GM23338 (cell line): ENCODE measurements around the gene HTT. TPM values are rescaled to one million over a fixed set of nuclear protein-coding genes. Genes with fewer than 3 reads are reported as not detected.

Experiments used
- ATAC-seq: fragments of 200-7000 bp; cut with Tn5 transposase; 3 replicates; pipeline ENCODE4 v1.9.1; 2020
- DNase-seq: peaks from one replicate; pipeline ENCODE4 v3.0.0-alpha.2; 2015; ENCODE audit warnings: low spot score
- H2AFZ ChIP-seq: fragments of 200-600 bp; sonication (generic); 2 replicates; pipeline ENCODE4 v1.8.0; 2016; ENCODE audit warnings: antibody characterized with exemption, mild to moderate bottlenecking, moderate library complexity
- H3F3A ChIP-seq: fragments of 200-600 bp; sonication (generic); replicated peaks from 2 replicates; pipeline ENCODE4 v1.8.0; 2017; ENCODE audit warnings: antibody characterized with exemption, mixed run types, low read depth
- H3K27ac ChIP-seq: fragments of 200-600 bp; sonication (generic); 2 replicates; pipeline ENCODE4 v1.6.1; 2016; ENCODE audit warnings: low read depth
- H3K27me3 ChIP-seq: fragments of 200-600 bp; sonication (generic); 2 replicates; pipeline ENCODE4 v1.8.0; 2016; ENCODE audit warnings: mild to moderate bottlenecking, mixed run types, moderate library complexity; ENCODE audit not compliant: insufficient read depth
- H3K36me3 ChIP-seq: fragments of 200-600 bp; sonication (generic); 2 replicates; pipeline ENCODE4 v1.8.0; 2016; ENCODE audit warnings: mild to moderate bottlenecking; ENCODE audit not compliant: insufficient read depth
- H3K4me1 ChIP-seq: fragments of 200-600 bp; sonication (generic); 2 replicates; pipeline ENCODE4 v1.8.0; 2016; ENCODE audit warnings: mild to moderate bottlenecking, moderate library complexity; ENCODE audit not compliant: insufficient read depth
- H3K4me2 ChIP-seq: fragments of 200-600 bp; sonication (generic); 2 replicates; pipeline ENCODE4 v1.7.1; 2017; ENCODE audit warnings: mixed run types
- H3K4me3 ChIP-seq: fragments of 200-600 bp; sonication (generic); 2 replicates; pipeline ENCODE4 v1.6.1; 2016; ENCODE audit warnings: mixed run types
- H3K79me2 ChIP-seq: fragments of 200-600 bp; sonication (generic); replicated peaks from 2 replicates; pipeline ENCODE4 v1.8.0; 2017; ENCODE audit warnings: mild to moderate bottlenecking; ENCODE audit not compliant: insufficient read depth
- H3K9me2 ChIP-seq: fragments of 200-600 bp; sonication (generic); 2 replicates; pipeline ENCODE4 v1.8.0; 2017; ENCODE audit not compliant: insufficient read depth
- H4K20me1 ChIP-seq: fragments of 200-600 bp; sonication (generic); replicated peaks from 2 replicates; pipeline ENCODE4 v1.8.0; 2017; ENCODE audit warnings: mild to moderate bottlenecking; ENCODE audit not compliant: insufficient read depth
- H3K27ac Mint-ChIP-seq: 2 replicates; pipeline ENCODE4 v1.8.0; 2020; ENCODE audit warnings: inconsistent platforms, mild to moderate bottlenecking, moderate library complexity, mixed read lengths
- H3K27me3 Mint-ChIP-seq: 3 replicates; pipeline ENCODE4 v1.8.0; 2022; ENCODE audit warnings: low read depth, mild to moderate bottlenecking, moderate library complexity, mixed read lengths, inconsistent platforms; ENCODE audit not compliant: insufficient read depth, poor library complexity
- H3K36me3 Mint-ChIP-seq: 3 replicates; pipeline ENCODE4 v1.8.0; 2021; ENCODE audit warnings: low read depth, mild to moderate bottlenecking, inconsistent platforms, moderate library complexity, mixed read lengths
- H3K4me1 Mint-ChIP-seq: 3 replicates; pipeline ENCODE4 v1.8.0; 2020; ENCODE audit warnings: mild to moderate bottlenecking, inconsistent platforms, mixed read lengths
- H3K4me3 Mint-ChIP-seq: 3 replicates; pipeline ENCODE4 v1.8.0; 2021; ENCODE audit warnings: moderate library complexity, mild to moderate bottlenecking, inconsistent platforms, mixed read lengths
- H3K9me3 Mint-ChIP-seq: 3 replicates; pipeline ENCODE4 v1.8.0; 2020; ENCODE audit warnings: moderate library complexity, mild to moderate bottlenecking, inconsistent platforms, mixed read lengths
- CREB1 ChIP-seq: fragments of 250-450 bp; sonication (Bioruptor Pico); IDR thresholded peaks from 2 replicates; pipeline ENCODE4 v1.5.0; 2020; ENCODE audit warnings: low read depth, mild to moderate bottlenecking, moderate library complexity
- CTCF ChIP-seq, 2 experiments: fragments of 200-600 bp in 1 of 2; sonication (generic) in 1 of 2; conservative IDR thresholded peaks; 2 replicates each; pipeline versions ENCODE4 v1.5.1 to v1.6.1; 2016 to 2017; ENCODE audit warnings: antibody characterized with exemption in 2 of 2, low read depth in 2 of 2, mild to moderate bottlenecking in 2 of 2, moderate library complexity in 1 of 2
- EZH2 ChIP-seq: fragments of 200-600 bp; sonication (generic); IDR thresholded peaks from one replicate; pipeline ENCODE4 v1.8.0; 2017; ENCODE audit warnings: antibody characterized with exemption, mild to moderate bottlenecking, low read depth; ENCODE audit not compliant: unreplicated experiment
- EZH2phosphoT487 ChIP-seq: fragments of 200-600 bp; sonication (generic); IDR thresholded peaks from one replicate; pipeline ENCODE4 v1.8.1; 2018; ENCODE audit warnings: antibody characterized with exemption; ENCODE audit not compliant: unreplicated experiment
- JUNB ChIP-seq: IDR thresholded peaks from one replicate; pipeline ENCODE4 v1.6.1; 2016; ENCODE audit warnings: antibody characterized with exemption; ENCODE audit not compliant: unreplicated experiment
- NANOG ChIP-seq: IDR thresholded peaks from 2 replicates; pipeline ENCODE4 v1.6.1; 2016; ENCODE audit warnings: antibody characterized with exemption, borderline replicate concordance
- POLR2AphosphoS5 ChIP-seq: IDR thresholded peaks from 2 replicates; pipeline ENCODE4 v1.6.1; 2016; ENCODE audit warnings: antibody characterized with exemption, low read depth
- REST ChIP-seq: IDR thresholded peaks from one replicate; pipeline ENCODE4 v1.6.1; 2018; ENCODE audit warnings: antibody characterized with exemption; ENCODE audit not compliant: unreplicated experiment
- STAT1 ChIP-seq: IDR thresholded peaks from one replicate; pipeline ENCODE4 v1.6.1; 2016; ENCODE audit warnings: antibody characterized with exemption; ENCODE audit not compliant: unreplicated experiment
- ZNF114 ChIP-seq: fragments of 250-450 bp; sonication (Bioruptor Pico); IDR thresholded peaks from 2 replicates; pipeline ENCODE4 v1.5.0; 2020; ENCODE audit warnings: mild to moderate bottlenecking, moderate library complexity
- polyA plus RNA-seq: library from polyadenylated mRNA; unstranded; fragments of >200 nt; fragmentation: Nextera tagmentation; extraction: Ambion mirVana; gene quantifications from 2 replicates; pipeline ENCODE4 v1.2.1, GENCODE V29; 2016
- total RNA-seq: library from RNA; depleted of rRNA; stranded (reverse); fragments of >200 nt; shearing (Covaris generic); gene quantifications from 2 replicates; pipeline ENCODE4 v1.2.3, GENCODE V29; 2014

HTT gene
- total and polyA plus RNA-seq, 2 experiments from 2014 or later: 26.6 to 67.7 TPM

GRCh38 chr4:3199653-3200422 is 125.4 kb downstream of the HTT start (continued):
- TF ChIP-seq REST: no peak
- TF ChIP-seq POLR2AphosphoS5: no peak
- TF ChIP-seq EZH2: no peak
- no peak for TF ChIP-seq NANOG
- TF ChIP-seq EZH2phosphoT487: no peak
- TF ChIP-seq STAT1: no peak
- TF ChIP-seq CREB1 (CRISPR knock-in tag): no peak
- no peak for TF ChIP-seq ZNF114 (CRISPR knock-in tag)
- TF ChIP-seq JUNB: no peak
- TF ChIP-seq CTCF (conservative IDR thresholded peaks at IDR 0.05; ENCODE audit: low read depth in 2 of 2): no peak

DNA sequence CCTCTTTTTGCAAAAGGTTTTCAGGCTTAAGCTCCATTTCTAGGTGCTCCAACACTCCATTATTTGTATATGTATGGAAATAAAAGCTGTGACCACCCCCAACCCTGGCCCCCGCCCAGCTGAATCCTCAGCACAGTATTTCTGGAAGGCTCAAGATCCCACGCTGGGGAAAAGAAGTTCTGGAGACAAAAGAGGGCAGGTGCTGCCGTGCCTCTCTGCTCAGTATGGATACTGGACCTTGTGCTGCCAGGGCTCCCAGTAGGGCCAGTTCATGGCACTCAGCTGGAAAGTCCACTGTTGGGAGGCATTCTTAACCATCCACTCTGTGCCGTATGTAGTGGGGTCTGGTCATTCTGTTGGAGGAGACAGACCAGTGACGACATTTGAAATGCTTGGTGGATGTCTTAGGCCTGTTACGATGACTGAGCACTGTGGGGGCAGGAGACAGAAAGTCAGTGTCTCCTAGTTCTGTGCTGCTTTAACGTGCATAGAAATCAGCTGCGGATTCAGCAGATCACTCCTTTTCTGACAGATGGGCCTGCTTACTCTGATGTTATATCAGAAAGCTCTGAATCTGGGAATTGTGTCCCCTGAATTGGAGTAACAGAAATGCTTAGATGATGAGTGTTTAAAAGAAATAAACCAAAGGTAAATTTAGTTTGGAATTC is 126.1 kb downstream of the HTT start:
- peaks cover 16% of the 10 kb centered on the region; the same call in 2 of the 3 replicates for H3K36me3 Mint-ChIP-seq
- H3K27ac Mint-ChIP-seq: no peak overlapping the region
- H3F3A ChIP-seq: no peaks in the 10 kb centered on the region
- H3K27me3 ChIP-seq: no peaks in the 10 kb centered on the region
- no peaks in the 10 kb centered on the region for H3K9me2 ChIP-seq
- DNase-seq (no peak), ATAC-seq (no peak)
- H3K4me3 ChIP-seq: no peak overlapping the region
- H2AFZ ChIP-seq: no peak overlapping the region
- H3K4me1 ChIP-seq: no peaks in the 10 kb centered on the region
- H3K27ac ChIP-seq: no peak overlapping the region
- H3K4me2 ChIP-seq: no peak overlapping the region
- no peaks in the 10 kb centered on the region for H3K79me2 ChIP-seq
- TF ChIP-seq STAT1 (no peak), ZNF114 (CRISPR knock-in tag) (no peak), POLR2AphosphoS5 (no peak)
- H3K27me3 Mint-ChIP-seq: peaks cover 4% of the 10 kb centered on the region
- peaks cover 21% of the 10 kb centered on the region; the same call in 1 of the 2 replicates for H3K36me3 ChIP-seq
- H3K4me3 Mint-ChIP-seq: no peak overlapping the region
- peaks cover 4% of the 10 kb centered on the region; the same call in 1 of the 2 replicates for H4K20me1 ChIP-seq
- no peaks in the 10 kb centered on the region for H3K9me3 Mint-ChIP-seq
- no peaks in the 10 kb centered on the region for H3K4me1 Mint-ChIP-seq
